ENCODE results near the gene CEACAM7.
A peak's percentile ranks its signal among the peaks of the same experiment; 100 is the strongest.
"Not testable (repeated sequence)": the region's sequence is repeated elsewhere in the genome, so short reads cannot be mapped to it uniquely, and the experiment has no call there.

CEACAM7 gene

GRCh38 chr19:41668315-41668714, 19.8 kb downstream of the CEACAM7 start:
- FAIRE-seq (no peak), DNase-seq (ENCODE audit: insufficient read length, low spot score) (no peak)
- TF ChIP-seq POU2F2 (IDR thresholded peaks at IDR 0.05; ENCODE audit: low read depth, low read length): no peak
- TF ChIP-seq POLR2A (IDR thresholded peaks at IDR 0.05; ENCODE audit: low read depth, low read length): no peak
- no peak for TF ChIP-seq PAX5 (IDR thresholded peaks at IDR 0.05; ENCODE audit: insufficient read depth, low read length, severe bottlenecking)
- no peak for TF ChIP-seq TAF1 (IDR thresholded peaks at IDR 0.05; ENCODE audit: low read depth, low read length)
- no peak for TF ChIP-seq POLR2AphosphoS5 (IDR thresholded peaks at IDR 0.05; ENCODE audit: low read depth, low read length)
- TF ChIP-seq SPI1 (IDR thresholded peaks at IDR 0.05; ENCODE audit: low read depth, low read length): no peak

- TF ChIP-seq PAX5 (IDR thresholded peaks at IDR 0.05; ENCODE audit: insufficient read depth, low read length, severe bottlenecking) (no peak), SPI1 (IDR thresholded peaks at IDR 0.05; ENCODE audit: low read depth, low read length) (no peak), POLR2AphosphoS5 (IDR thresholded peaks at IDR 0.05; ENCODE audit: low read depth, low read length) (no peak), POLR2A (IDR thresholded peaks at IDR 0.05; ENCODE audit: low read depth, low read length) (no peak), POU2F2 (IDR thresholded peaks at IDR 0.05; ENCODE audit: low read depth, low read length) (no peak), TAF1 (IDR thresholded peaks at IDR 0.05; ENCODE audit: low read depth, low read length) (no peak)
- FAIRE-seq (no peak), DNase-seq (ENCODE audit: insufficient read length, low spot score) (no peak)
These were observed 22.0 kb downstream of the CEACAM7 start for GRCh38 chr19:41666075-41666474.

- FAIRE-seq (no peak), DNase-seq (ENCODE audit: insufficient read length, low spot score) (no peak)
- TF ChIP-seq POU2F2 (IDR thresholded peaks at IDR 0.05; ENCODE audit: low read depth, low read length) (no peak), TAF1 (IDR thresholded peaks at IDR 0.05; ENCODE audit: low read depth, low read length) (no peak), POLR2A (IDR thresholded peaks at IDR 0.05; ENCODE audit: low read depth, low read length) (no peak), POLR2AphosphoS5 (IDR thresholded peaks at IDR 0.05; ENCODE audit: low read depth, low read length) (no peak)
These were observed 30.9 kb downstream of the CEACAM7 start for GRCh38 chr19:41657157-41657556.

GRCh38 chr19:41656756-41657155, 31.3 kb downstream of the CEACAM7 start:
- not testable (repeated sequence) for FAIRE-seq; DNase-seq (ENCODE audit: insufficient read length, low spot score)

GRCh38 chr19:41652250-41652649, 35.8 kb downstream of the CEACAM7 start:
- DNase-seq (ENCODE audit: insufficient read length, low spot score) (no peak), FAIRE-seq (no peak)
- TF ChIP-seq POLR2AphosphoS5 (IDR thresholded peaks at IDR 0.05; ENCODE audit: low read depth, low read length): no peak
- no peak for TF ChIP-seq POU2F2 (IDR thresholded peaks at IDR 0.05; ENCODE audit: low read depth, low read length)
- TF ChIP-seq TAF1 (IDR thresholded peaks at IDR 0.05; ENCODE audit: low read depth, low read length): no peak
- no peak for TF ChIP-seq PAX5 (IDR thresholded peaks at IDR 0.05; ENCODE audit: insufficient read depth, low read length, severe bottlenecking)
- TF ChIP-seq POLR2A (IDR thresholded peaks at IDR 0.05; ENCODE audit: low read depth, low read length): no peak
- no peak for TF ChIP-seq SPI1 (IDR thresholded peaks at IDR 0.05; ENCODE audit: low read depth, low read length)

GRCh38 chr19:41649827-41650226, 38.2 kb downstream of the CEACAM7 start:
- DNase-seq (ENCODE audit: insufficient read length, low spot score): no peak
- FAIRE-seq: no peak
- TF ChIP-seq TAF1 (IDR thresholded peaks at IDR 0.05; ENCODE audit: low read depth, low read length) (no peak), POLR2AphosphoS5 (IDR thresholded peaks at IDR 0.05; ENCODE audit: low read depth, low read length) (no peak), SPI1 (IDR thresholded peaks at IDR 0.05; ENCODE audit: low read depth, low read length) (no peak), POU2F2 (IDR thresholded peaks at IDR 0.05; ENCODE audit: low read depth, low read length) (no peak), PAX5 (IDR thresholded peaks at IDR 0.05; ENCODE audit: insufficient read depth, low read length, severe bottlenecking) (no peak), POLR2A (IDR thresholded peaks at IDR 0.05; ENCODE audit: low read depth, low read length) (no peak)

GRCh38 chr19:41646589-41647204, 41.4 kb downstream of the CEACAM7 start:
- no peak for DNase-seq (ENCODE audit: insufficient read length, low spot score)
- TF ChIP-seq PAX5 (IDR thresholded peaks at IDR 0.05; ENCODE audit: insufficient read depth, low read length, severe bottlenecking) (no peak), POLR2AphosphoS5 (IDR thresholded peaks at IDR 0.05; ENCODE audit: low read depth, low read length) (no peak), POU2F2 (IDR thresholded peaks at IDR 0.05; ENCODE audit: low read depth, low read length) (no peak), TAF1 (IDR thresholded peaks at IDR 0.05; ENCODE audit: low read depth, low read length) (no peak)
- FAIRE-seq: no peak

- TF ChIP-seq POLR2AphosphoS5 (IDR thresholded peaks at IDR 0.05; ENCODE audit: low read depth, low read length): no peak
- TF ChIP-seq SPI1 (IDR thresholded peaks at IDR 0.05; ENCODE audit: low read depth, low read length): no peak
- DNase-seq (ENCODE audit: insufficient read length, low spot score): peak; percentile 66
- peak; percentile 98 for FAIRE-seq
These were observed 46.1 kb downstream of the CEACAM7 start for GRCh38 chr19:41641879-41642485.

- TF ChIP-seq TAF1 (IDR thresholded peaks at IDR 0.05; ENCODE audit: low read depth, low read length) (no peak), PAX5 (IDR thresholded peaks at IDR 0.05; ENCODE audit: insufficient read depth, low read length, severe bottlenecking) (no peak), POU2F2 (IDR thresholded peaks at IDR 0.05; ENCODE audit: low read depth, low read length) (no peak), POLR2AphosphoS5 (IDR thresholded peaks at IDR 0.05; ENCODE audit: low read depth, low read length) (no peak), SPI1 (IDR thresholded peaks at IDR 0.05; ENCODE audit: low read depth, low read length) (no peak), POLR2A (IDR thresholded peaks at IDR 0.05; ENCODE audit: low read depth, low read length) (no peak)
- FAIRE-seq (no peak), DNase-seq (ENCODE audit: insufficient read length, low spot score) (no peak)
These were observed 49.4 kb downstream of the CEACAM7 start for GRCh38 chr19:41638641-41639081.

- DNase-seq (ENCODE audit: insufficient read length, low spot score): no peak
- no peak for TF ChIP-seq POU2F2 (IDR thresholded peaks at IDR 0.05; ENCODE audit: low read depth, low read length)
- no peak for TF ChIP-seq POLR2A (IDR thresholded peaks at IDR 0.05; ENCODE audit: low read depth, low read length)
- TF ChIP-seq TAF1 (IDR thresholded peaks at IDR 0.05; ENCODE audit: low read depth, low read length): no peak
- no peak for TF ChIP-seq PAX5 (IDR thresholded peaks at IDR 0.05; ENCODE audit: insufficient read depth, low read length, severe bottlenecking)
- no peak for TF ChIP-seq POLR2AphosphoS5 (IDR thresholded peaks at IDR 0.05; ENCODE audit: low read depth, low read length)
- no peak for TF ChIP-seq SPI1 (IDR thresholded peaks at IDR 0.05; ENCODE audit: low read depth, low read length)
- FAIRE-seq: no peak
These were observed 50.6 kb downstream of the CEACAM7 start for GRCh38 chr19:41637484-41637883.

Data from GM12891 (cell line).